ENCODE measurements around the gene CDCA7L. TPM values are rescaled to one million over a fixed set of nuclear protein-coding genes. Genes with fewer than 3 reads are reported as not detected.

The CDCA7L gene
- total RNA-seq, 2 donors from 2014 or later = 8.2 to 38.9 TPM

GRCh38 chr7:21981524-21981923, 35.8 kb upstream of the CDCA7L start:
- no peak overlapping the region for H3K27ac ChIP-seq
- H3K36me3 ChIP-seq (replicated peaks in 1 of 2; ENCODE audit: insufficient read depth in 1 of 2, low read depth in 2 of 2) = no peaks in the 10 kb centered on the region
- H3K9me3 ChIP-seq = no peaks in the 10 kb centered on the region
- WGBS, 2 donors = 46 to 48% methylated on average over 2 of the region's 2 CpGs
- H3K4me1 ChIP-seq = no peaks in the 10 kb centered on the region
- TF ChIP-seq POLR2A (IDR thresholded peaks at IDR 0.05) (no peak), CTCF (IDR thresholded peaks at IDR 0.05) (no peak)
- ATAC-seq (no peak), DNase-seq (no peak)
- H3K27me3 ChIP-seq = no peaks in the 10 kb centered on the region
- intact Hi-C loops (cut with DNase I) = no loop called here
- no peak overlapping the region for H3K4me3 ChIP-seq

GRCh38 chr7:21980926-21981500, 35.3 kb upstream of the CDCA7L start:
- DNase-seq (no peak), ATAC-seq (no peak)
- H3K27ac ChIP-seq = no peak overlapping the region
- no peaks in the 10 kb centered on the region for H3K36me3 ChIP-seq (replicated peaks in 1 of 2; ENCODE audit: insufficient read depth in 1 of 2, low read depth in 2 of 2)
- no peaks in the 10 kb centered on the region for H3K4me1 ChIP-seq
- TF ChIP-seq POLR2A (IDR thresholded peaks at IDR 0.05) = no peak
- no peak for TF ChIP-seq CTCF (IDR thresholded peaks at IDR 0.05)
- H3K9me3 ChIP-seq = no peaks in the 10 kb centered on the region
- H3K4me3 ChIP-seq = no peak overlapping the region
- WGBS, 2 donors = 38 to 43% methylated on average over 5 of the region's 5 CpGs
- intact Hi-C loops (cut with DNase I) = no loop called here
- H3K27me3 ChIP-seq = no peaks in the 10 kb centered on the region

GRCh38 chr7:21972397-21972784, 26.7 kb upstream of the CDCA7L start:
- Histone ChIP-seq H3K27ac (no peak overlapping the region), H3K27me3 (no peaks in the 10 kb centered on the region), H3K36me3 (replicated peaks in 1 of 2; ENCODE audit: insufficient read depth in 1 of 2, low read depth in 2 of 2) (no peaks in the 10 kb centered on the region), H3K9me3 (no peaks in the 10 kb centered on the region), H3K4me3 (no peak overlapping the region), H3K4me1 (no peaks in the 10 kb centered on the region)
- DNase-seq (no peak), ATAC-seq (no peak)
- TF ChIP-seq CTCF (IDR thresholded peaks at IDR 0.05) = no peak
- TF ChIP-seq POLR2A (IDR thresholded peaks at IDR 0.05) = no peak
- 49 to 62% methylated on average over 2 to 5 of the region's 5 CpGs for WGBS, 2 donors
- intact Hi-C loops (cut with DNase I) = no loop called here

- ATAC-seq (no peak), DNase-seq (no peak)
- intact Hi-C loops (cut with DNase I) = no loop called here
- Histone ChIP-seq H3K9me3 (no peaks in the 10 kb centered on the region), H3K4me3 (no peak overlapping the region), H3K4me1 (no peaks in the 10 kb centered on the region), H3K36me3 (replicated peaks in 1 of 2; ENCODE audit: insufficient read depth in 1 of 2, low read depth in 2 of 2) (no peaks in the 10 kb centered on the region), H3K27ac (no peak overlapping the region), H3K27me3 (no peaks in the 10 kb centered on the region)
- 93% methylated on average over 3 to 6 of the region's 6 CpGs for WGBS, 2 donors
- no peak for TF ChIP-seq CTCF (IDR thresholded peaks at IDR 0.05)
- no peak for TF ChIP-seq POLR2A (IDR thresholded peaks at IDR 0.05)
Observed at GRCh38 chr7:21971780-21972396, 26.2 kb upstream of the CDCA7L start.

GRCh38 chr7:21969822-21970221, 24.1 kb upstream of the CDCA7L start:
- no peaks in the 10 kb centered on the region for H3K4me1 ChIP-seq
- no peak for DNase-seq
- TF ChIP-seq POLR2A (IDR thresholded peaks at IDR 0.05) = no peak
- no peak for TF ChIP-seq CTCF (IDR thresholded peaks at IDR 0.05)
- H3K27ac ChIP-seq = no peak overlapping the region
- no peaks in the 10 kb centered on the region for H3K36me3 ChIP-seq (replicated peaks in 1 of 2; ENCODE audit: insufficient read depth in 1 of 2, low read depth in 2 of 2)
- ATAC-seq = no peak
- no peak overlapping the region for H3K4me3 ChIP-seq
- intact Hi-C loops (cut with DNase I) = no loop called here
- no peaks in the 10 kb centered on the region for H3K9me3 ChIP-seq
- H3K27me3 ChIP-seq = no peaks in the 10 kb centered on the region

All from body of pancreas (tissue), 4 donors.